Activated effector memory CD4-positive, alpha-beta T cell treated with Interleukin-2 at 50 U/mL for 16 hours (primary cell): ENCODE data around the gene PPFIBP2.
A peak's percentile ranks its signal among the peaks of the same experiment; 100 is the strongest.

Experiments
- DNase-seq: peaks from one replicate; pipeline ENCODE4 v3.0.0-alpha.2; 2020

Gene PPFIBP2

DNA sequence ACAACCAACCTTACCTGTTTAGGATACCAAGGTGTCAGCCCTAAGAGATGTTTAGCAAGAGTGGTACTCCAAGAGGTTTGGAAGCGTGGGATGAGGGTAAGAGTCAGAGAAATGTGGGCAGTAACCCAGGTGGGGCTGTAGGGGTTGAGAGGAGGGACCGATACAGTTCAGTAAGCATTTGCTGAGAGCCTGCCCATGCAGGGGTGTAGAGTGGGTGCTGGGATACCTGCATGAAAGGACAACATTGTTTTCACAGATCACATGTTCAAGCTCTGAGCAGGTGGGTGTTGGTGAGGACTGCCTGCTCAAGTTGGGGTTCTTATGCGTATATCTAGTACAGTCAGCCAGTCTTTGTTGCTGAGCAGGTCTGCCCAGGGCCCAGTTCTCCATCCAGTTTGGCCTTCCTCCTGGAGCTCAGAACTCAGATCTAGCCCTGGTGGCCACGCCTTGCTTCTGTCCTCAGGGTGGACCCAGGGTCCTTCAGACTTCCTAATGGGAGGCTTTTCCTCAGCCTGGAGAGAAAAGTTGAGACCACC lies 14.8 kb downstream of the PPFIBP2 start:
- DNase-seq = no peak

DNA sequence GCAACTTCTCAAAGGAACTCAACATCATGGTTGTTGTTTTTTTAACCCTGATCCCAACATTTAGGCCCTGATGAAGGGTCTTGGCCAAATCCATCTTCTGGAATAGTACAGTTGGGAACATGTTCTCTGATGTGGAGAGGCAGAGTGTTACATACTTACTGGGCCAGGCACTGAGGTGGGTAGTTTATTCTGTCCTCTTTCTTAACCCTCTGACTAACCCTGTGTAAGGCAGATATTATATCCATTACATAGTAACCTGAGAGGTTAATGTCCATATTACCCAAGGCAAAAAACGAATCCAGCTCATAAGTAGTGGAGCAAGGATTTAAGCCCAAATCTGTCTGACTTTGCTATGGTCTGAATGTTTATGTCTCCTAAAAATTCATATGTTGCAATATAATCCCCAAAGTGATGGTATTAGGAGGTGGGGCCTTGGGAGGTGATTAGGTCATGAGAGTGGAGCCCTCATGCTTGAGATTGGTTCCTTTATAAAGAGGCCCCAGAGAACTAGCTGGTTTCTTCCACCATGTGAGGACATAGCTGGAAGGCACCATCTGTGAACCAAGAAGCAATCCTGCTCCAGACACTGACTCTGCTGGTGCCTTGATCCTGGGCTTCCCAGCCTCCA lies 16.3 kb downstream of the PPFIBP2 start:
- DNase-seq = no peak

DNA sequence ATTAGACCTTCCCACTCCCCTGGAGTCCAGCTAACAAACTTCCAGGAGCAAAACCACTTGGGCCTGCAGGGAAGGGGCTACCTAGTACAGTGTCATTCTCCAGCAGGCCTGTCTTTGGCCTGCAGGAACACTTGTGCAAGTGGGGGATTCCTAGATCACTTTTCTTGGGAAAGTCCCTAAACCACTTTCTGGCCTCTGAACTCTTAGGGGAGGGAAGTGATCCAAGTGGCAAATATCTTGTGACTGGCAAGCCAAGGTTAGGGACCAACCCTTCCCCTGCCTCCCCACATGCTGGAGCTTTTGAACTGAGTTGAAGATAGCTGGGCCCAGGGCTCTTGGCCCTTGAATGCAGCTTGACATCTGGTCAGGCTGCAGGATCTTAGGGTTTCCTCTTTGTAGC lies 17.2 kb downstream of the PPFIBP2 start:
- DNase-seq = no peak

DNA sequence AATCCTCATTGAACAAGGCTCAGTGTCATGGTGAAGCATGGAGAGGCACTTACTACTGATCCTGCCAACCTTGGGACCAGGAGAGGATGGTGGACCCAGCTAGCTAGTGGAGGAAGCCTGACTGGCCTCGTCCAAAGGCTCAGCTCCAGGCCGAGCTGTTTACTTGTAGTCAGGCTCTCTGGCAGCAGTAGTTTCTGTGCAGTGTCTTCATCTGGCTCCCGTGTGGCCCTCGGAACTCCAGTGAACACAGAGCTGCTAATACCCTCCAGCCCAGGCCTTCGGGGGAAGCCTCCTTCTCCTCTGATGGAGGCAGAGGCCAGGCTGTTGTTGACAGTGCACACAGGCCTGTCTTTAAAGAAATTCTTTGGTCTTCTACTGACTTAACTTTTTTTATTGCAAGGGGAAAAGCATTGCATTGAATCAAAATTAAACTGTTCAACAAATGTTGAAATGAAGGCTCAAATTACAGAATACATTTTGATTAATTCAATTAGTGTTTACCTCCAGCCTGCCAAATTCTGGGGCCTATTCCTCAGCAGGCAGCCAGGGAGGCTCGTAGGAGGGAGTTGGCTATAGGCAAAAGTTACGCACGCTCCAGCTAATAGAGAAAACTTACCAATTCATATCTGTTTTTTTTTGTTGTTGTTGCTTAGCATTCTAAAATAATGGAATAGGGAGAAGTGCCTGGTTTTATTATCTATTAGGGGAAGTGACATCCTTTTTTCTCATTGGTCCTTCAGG lies 18.8 kb downstream of the PPFIBP2 start:
- DNase-seq = no peak

DNA sequence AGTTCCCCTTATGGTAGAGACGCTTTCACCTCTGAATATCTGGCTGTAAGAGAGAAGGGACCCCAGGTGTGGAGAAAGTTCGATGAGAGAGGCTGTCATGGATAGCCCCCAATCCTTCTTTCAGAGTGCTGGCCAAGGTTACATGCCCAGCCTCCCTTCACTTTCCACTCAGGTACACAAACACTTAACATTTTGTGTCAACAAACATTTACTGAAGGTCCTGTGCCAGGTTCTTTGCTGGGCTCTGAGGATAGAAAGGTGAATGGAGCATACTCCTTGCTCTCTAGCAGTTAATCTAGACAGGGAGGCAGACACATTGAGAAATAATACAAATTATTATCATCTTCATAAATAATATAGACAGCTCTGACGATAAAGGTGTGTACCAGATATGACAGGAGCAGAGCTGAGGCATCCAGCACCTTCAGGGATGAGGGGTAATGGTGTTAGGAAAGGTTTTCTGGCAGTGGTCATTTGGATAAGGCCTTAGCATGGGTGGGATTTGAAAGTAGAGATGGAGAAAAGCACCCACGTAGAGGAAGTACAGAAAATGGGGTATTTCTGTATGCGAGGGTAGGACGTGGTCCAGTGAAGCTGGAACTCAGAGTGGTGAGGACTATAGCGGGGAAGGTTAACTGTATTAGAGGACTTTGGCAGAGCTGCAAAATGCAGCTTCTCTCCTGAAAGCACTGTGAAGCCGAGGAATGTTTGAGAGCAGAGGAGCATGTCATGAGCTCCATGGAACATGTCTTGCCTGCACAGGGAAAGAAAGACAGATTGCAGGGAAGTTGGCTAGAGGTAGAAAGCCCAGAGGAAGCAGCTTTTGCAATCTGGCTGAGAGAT lies 19.6 kb downstream of the PPFIBP2 start:
- DNase-seq = no peak

DNA sequence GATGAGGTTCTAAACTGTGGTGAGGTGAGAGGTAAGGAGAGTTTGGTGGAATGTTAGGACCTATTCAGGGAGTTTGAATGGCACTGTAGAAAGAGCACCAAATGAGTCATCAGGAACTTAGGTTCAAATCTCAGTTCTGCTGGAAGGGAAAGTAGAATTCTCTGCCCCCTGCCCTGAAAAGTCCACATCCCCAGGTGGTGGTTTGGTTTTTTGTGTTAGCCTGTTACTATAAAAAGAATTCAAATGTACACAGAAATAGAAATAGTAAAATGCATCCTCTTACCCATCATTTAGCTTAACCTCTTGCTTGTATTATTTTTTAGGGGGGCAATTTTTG lies 20.2 kb downstream of the PPFIBP2 start:
- no peak for DNase-seq

DNA sequence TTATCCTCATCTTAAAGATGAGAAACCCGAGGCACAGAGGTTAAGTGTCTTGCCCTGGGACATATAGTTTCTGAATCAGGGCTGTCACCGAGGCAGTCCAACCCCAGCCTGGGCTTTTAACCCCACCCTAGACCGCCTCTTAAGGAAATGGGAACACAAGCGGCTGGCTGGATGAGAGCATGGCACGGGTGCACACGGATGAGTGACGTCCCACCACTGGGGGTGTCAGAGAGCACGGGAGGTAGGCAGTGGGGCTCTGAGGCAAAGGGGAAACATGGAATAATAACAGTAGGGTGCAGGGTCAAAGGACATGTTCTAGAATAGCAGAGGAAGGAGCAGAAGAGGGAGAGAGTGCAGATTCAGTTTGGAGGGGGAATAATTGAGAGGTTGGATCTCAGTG lies 22.3 kb downstream of the PPFIBP2 start:
- no peak for DNase-seq

DNA sequence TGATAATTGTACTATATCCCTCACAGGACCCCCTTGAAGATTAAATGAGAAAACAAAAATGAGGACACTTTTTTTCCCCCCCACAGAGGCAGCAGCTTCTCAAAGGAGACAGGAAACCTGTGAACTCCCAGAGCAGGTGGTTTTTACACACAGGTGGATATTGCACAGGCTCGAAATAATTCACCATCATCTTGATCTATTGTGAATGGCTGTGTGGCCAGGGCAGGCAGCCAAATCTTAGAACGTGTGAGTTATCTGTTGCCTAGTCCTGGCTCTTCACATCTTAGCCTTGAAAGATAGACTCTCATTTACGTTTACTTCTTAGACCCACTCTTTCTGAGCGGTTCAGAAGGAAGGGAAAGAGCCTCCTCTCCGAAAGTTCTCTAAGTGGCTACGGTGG lies 23.5 kb downstream of the PPFIBP2 start:
- no peak for DNase-seq

DNA sequence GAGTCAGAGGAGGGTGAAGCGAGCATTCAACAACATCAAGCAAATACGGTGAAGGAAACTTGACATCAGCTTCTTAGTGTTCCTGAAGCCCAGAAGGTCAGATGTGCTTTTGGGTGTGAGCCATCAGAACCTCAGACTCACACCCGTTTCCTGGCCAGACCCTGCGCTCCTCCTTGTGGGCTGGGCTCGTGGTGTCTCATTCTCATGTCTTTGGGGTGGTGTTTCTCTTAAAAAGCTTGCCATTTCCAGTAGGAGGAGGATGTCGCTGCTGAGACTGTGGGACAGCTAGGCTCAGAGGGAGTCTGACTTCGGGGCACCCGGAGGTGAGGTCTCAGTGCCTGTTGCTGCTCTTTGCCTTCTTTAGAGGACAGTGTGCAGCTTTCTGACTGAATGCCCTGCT lies 24.2 kb downstream of the PPFIBP2 start:
- peak; percentile 11 for DNase-seq

DNA sequence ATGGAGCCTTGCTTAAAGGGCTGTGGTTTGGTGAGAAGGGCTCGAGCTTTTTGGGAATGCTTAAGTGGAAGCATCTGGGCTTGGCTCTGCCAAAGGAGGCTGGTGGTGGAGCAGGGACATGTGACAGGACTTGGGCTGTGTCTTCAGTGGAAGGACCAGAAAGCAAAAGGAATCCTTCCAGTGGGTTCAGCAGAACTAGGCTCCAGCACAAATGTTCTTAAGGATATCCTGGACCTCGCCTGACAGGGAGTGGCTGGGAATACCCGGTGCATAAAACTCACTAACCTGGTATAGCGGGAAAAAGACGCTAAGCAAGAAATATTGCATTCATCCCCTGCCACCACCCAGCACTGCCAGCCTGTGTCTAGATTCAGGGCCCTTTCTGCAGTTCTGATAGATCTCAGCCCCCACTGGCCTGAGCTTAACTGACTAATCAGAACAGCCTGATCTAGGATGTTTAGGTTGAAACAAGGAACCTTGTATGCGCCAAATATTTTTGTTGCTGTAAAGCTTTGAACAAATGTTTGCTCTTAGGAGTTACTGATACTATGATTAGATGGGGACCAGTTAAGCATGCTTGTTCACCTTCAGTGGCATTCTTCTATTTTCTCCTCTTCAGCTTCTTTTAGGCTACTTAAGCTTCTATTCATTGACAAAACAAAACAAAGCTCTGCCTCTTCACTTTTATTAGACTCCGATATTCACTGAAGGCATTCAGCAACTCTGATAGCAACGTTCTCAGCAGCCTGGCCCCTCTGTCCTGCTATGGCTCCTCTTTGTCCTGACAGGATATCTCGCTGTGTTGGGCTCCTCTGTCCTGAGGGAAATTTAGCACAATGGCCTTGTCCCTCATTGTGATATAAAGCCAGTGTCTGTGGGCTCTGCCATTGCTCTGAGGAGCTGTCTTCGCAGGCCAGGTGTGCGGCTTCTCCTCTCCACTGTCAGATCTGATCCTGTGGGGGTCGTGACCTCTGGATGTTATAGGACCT lies 25.0 kb downstream of the PPFIBP2 start:
- DNase-seq = no peak

DNA sequence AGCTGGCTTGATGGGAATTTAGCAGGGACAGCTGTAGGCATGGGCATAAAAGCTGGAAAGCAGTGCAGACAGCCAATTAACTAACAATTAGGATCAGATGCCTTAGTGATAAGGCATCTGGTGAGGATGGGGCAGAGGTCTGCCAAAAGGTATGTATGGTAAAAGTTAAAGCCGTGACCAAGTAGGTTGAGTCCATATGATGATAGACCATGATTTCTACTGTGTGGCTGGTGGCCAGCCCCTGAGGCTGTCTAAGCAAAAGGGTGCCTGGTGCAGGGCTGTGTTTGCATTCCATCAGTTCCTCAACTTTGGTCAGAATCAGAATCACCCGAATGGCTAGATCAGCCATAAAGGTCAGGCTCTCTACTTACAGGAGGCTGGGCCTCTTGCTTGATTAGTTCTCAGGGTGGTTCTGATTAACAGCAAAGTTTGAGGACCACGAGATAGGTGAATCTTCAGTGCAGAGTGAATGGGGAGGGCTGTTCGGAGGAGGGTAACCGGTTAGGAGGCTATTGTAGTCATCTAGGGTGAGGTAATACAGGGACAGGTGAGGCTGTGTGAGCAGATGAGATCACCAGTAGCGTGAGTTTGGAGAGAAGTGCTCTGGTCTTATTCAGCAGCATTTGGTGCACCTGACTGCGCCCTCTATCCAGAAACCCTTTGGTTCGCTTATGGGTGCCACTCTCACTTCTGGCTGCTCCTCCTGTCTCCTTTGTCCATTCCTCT lies 27.2 kb downstream of the PPFIBP2 start:
- no peak for DNase-seq

DNA sequence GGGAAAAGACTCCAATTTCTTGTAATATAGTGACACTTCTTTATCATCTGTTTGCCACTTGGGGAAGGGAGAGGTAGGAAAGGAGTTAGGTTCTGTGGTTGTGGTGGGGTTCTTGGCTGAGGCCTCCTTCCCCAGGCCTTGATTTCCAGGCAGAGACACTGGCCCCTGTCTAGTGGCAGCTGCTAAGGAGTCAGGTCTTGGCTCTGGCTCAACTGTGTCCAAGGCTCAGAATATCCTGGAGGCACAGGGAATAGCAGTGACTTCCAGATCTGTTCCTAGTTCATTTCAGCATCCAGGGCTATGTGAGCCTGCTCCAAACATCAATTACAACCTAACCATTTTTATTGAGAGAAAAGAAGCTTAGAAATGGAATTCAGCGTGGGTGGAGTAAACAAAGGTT lies 29.5 kb downstream of the PPFIBP2 start:
- DNase-seq = no peak

DNA sequence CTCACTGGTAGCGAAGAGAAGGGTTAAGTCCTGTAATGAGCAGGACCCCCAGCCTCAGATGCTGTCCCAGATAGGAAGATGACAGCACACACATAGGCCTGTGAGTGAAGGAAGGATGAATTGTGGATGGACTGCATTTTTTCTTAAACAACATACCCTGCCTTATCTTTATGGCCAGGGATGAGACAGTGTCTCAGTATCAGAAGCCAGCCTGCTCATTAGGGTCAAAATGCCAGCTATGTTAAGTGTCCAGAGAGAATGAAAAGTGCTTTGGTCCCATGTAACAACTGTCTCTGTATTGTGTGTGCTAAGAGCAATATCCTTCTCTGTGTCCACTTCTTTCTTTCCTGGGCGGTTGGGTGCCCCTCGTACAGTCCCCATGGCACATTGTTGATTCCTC lies 30.2 kb downstream of the PPFIBP2 start:
- DNase-seq = no peak

DNA sequence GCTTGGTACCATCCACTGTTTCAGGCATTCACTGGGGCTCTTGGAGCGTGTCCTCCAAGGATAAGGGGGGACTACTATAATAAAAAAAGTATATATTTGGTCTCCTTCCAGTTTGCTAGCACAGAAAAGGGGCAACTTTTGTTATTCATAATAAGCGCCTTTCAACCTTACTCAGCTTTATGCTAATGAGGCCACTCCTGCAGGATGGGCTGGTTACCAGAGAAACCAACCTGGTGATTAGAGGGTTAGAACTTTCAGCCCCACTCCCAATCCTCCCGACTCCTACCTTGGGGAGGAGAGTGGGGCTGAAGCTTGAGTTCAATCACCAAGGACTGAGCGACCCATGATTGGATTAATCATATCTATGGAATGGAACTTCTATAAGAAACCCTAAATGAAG lies 31.8 kb downstream of the PPFIBP2 start:
- DNase-seq = no peak

DNA sequence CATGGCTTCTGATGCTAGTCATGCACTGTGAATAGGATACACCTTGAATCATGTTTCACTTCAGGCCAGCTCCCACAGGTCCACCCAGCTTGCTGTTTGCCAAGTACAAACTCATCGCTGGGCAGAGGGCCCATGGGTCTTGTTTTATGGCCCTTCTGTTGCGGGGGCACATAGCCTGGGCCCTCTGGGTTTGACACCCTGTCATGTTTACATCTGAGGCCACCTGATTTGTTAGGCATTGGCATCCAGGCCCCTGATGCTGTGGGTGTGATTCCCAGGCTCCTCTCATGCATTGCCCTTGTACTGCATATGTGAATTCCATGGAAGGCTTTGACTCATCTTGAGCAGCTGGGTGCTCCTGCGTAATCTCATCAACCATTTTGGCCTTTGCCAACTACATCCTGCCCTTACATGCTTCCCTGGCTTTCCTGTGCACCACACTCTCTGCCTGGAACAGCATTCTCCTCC lies 32.6 kb downstream of the PPFIBP2 start:
- no peak for DNase-seq

DNA sequence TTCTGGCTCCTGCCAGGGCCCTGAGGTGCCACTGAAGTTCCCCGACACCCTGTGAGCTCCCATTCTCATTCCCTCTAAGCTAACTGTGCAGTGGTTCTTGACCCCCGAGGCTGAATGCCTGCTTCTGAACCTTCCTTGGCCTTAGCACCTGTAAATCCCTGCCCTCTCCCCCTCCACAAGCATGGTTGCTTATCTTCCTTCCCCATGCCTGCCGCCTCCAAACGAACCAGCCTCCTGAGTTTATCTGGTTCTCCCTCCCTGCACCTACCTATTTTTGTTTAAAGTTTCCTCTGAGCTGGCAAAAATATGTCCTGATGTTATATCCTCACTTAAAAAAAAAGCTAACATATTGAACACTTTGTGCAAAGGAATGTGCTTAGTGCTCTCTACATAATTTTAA lies 33.9 kb downstream of the PPFIBP2 start:
- DNase-seq = no peak

DNA sequence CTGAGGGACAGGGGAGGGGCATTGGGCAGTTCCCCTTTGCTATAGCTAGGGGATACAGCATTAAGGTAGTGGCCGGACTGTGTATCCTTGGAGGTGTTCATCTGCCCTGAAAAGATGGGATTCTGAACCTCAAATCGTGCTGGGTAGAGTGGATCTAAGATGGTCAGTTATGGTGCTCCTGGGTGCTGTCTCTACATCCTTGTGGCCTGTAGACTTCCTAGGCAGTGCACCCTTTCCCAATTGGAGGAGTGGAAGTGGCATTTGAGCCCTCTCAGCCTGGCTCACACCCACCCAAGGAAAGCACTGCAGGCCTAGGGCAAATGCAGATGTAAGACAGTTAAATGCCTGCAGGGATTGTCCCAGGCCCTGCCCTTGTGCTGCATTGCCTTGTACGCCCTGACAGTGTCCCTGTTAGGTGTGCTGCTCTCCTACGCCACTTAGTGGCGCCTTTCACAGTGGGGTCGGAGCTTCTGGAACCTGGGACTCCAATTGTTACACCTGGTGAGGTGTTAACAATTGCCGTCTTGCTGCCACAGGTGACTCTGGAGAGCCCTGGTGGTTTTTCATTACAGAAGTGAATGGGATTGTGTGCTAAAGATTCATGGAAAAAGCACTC lies 35.0 kb downstream of the PPFIBP2 start:
- no peak for DNase-seq

DNA sequence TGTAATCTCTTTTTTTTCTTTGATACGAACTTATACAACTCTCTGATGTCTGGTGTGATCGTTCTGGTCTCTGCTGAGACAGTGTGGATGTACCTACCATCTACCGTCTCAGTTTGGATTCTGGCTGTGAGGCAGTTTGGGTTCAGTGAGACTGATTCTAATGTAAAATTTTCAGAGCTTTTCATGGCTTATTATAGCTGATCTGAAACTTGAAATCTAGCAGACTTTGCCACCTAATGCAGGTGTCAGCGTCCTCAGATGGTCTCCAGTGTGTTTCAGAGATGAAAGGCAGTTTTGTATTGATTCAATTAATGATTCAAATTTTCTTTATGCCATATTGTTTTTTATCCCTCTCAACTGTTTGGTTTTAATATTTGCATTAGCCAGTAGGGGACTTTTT lies 35.9 kb downstream of the PPFIBP2 start:
- DNase-seq = no peak

DNA sequence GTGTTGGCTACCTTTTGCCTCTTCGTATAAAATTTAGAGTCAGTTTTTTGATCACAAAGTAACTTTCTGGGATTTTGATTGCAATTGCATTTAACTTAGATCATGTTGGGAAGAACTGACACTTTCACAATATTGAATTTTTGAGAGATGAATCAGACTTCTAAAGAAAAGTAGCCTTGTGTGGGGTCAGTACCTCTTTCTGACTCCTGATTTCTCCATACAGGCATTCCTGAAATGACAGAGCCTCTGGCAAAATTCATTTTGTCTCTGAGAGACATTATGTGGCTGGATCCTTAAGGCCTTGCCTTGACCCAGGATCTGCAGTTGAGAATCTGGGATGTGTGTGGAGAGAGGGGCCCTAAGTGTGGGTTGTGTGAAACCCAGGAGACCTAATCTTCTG lies 37.8 kb downstream of the PPFIBP2 start:
- no peak for DNase-seq

DNA sequence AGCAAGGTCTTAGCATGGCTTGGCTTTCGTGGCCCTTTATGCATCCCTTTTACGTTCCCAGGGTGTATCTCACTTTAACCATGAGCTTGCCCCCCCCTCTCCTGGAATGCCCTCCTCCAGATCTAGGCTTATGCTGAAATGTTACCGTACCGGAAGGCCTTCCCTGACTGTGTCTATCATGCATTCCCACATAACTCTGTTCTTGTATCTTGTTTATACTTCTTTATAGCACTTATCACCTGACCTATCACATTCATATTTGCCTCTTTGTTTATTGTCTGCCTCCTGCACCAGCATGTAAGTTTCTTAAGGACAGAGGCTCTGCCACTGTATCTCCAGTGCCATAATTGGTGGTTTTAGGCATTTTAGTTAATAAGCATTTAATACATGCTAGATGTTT lies 38.9 kb downstream of the PPFIBP2 start:
- DNase-seq = no peak

DNA sequence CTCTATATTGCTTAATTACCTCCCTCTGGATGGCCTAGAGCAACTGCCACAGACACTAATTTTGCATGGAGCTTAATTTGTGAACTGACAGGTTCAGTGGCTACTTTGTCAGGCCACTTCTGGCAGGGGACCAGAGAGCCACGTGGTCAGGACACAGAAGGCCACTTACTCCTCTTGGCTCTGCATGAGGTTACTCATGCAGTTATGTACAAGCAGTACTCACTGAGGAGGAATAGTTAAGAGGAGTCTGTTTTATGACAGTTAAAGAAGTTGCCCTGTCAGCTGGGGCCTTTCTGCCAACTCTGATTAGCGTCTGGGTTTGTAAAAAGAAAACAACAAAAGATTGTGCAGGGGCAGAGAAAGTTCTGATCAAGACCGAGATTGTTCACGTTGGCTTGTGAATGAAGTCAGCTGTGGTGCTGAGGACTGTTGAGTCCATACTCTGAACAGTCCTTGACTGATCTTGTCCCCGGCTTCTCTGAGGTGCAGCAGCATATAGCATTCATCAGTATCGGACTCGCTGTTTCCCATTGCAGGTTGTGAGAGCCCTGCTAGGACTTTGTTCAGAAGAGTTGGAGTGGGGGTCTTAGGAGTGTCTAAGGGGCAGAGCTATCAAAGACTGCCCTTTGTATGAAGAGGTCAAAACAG lies 41.4 kb downstream of the PPFIBP2 start:
- DNase-seq = no peak
